Left ventricle myocardium inferior (tissue), 1 donor: ENCODE results near the gene ISG20L2. TPM values are rescaled to one million over a fixed set of nuclear protein-coding genes. Genes with fewer than 3 reads are reported as not detected.

Source experiments
- DNase-seq: peaks from one replicate; pipeline ENCODE4 v3.0.0-alpha.2; 2020
- H3K27ac ChIP-seq: fragments of 200-600 bp; replicated peaks from 2 replicates; pipeline ENCODE4 v1.8.0; 2021
- H3K27me3 ChIP-seq: fragments of 200-600 bp; 2 replicates; pipeline ENCODE4 v1.8.0; 2021; ENCODE audit warnings: low read depth
- H3K36me3 ChIP-seq: fragments of 200-600 bp; 2 replicates; pipeline ENCODE4 v1.8.0; 2021
- H3K4me1 ChIP-seq: fragments of 200-600 bp; 2 replicates; pipeline ENCODE4 v1.8.0; 2021
- H3K4me3 ChIP-seq: fragments of 200-600 bp; 2 replicates; pipeline ENCODE4 v1.8.0; 2021; ENCODE audit warnings: mild to moderate bottlenecking, moderate library complexity
- H3K9me3 ChIP-seq: fragments of 200-600 bp; replicated peaks from 2 replicates; pipeline ENCODE4 v1.8.0; 2021
- intact Hi-C: fragments of 100-400 bp; cut with micrococcal nuclease; formaldehyde crosslinking; loops from one replicate; pipeline ENCODE4 v1.11.0; 2022
- total RNA-seq: library from RNA; stranded (reverse); fragmentation: NEBNext Ultra II Directional; extraction: Animal tissue kit (Norgen Biotek cat#: 25700); gene quantifications from one replicate; pipeline ENCODE4 v1.2.1, GENCODE V29; 2021
- TF ChIP-seq, protein P1 (sequence below): fragments of 200-600 bp; IDR thresholded peaks from 2 replicates; pipeline ENCODE4 v1.8.0; 2021; ENCODE audit warnings: antibody characterized with exemption, mild to moderate bottlenecking, borderline replicate concordance
- donor health status: DM: no; HTN: yes; CAD: no; lungs with severe emphysema.

Gene ISG20L2
- total RNA-seq, 1 donor from 2014 or later, result 11.5 TPM

DNA sequence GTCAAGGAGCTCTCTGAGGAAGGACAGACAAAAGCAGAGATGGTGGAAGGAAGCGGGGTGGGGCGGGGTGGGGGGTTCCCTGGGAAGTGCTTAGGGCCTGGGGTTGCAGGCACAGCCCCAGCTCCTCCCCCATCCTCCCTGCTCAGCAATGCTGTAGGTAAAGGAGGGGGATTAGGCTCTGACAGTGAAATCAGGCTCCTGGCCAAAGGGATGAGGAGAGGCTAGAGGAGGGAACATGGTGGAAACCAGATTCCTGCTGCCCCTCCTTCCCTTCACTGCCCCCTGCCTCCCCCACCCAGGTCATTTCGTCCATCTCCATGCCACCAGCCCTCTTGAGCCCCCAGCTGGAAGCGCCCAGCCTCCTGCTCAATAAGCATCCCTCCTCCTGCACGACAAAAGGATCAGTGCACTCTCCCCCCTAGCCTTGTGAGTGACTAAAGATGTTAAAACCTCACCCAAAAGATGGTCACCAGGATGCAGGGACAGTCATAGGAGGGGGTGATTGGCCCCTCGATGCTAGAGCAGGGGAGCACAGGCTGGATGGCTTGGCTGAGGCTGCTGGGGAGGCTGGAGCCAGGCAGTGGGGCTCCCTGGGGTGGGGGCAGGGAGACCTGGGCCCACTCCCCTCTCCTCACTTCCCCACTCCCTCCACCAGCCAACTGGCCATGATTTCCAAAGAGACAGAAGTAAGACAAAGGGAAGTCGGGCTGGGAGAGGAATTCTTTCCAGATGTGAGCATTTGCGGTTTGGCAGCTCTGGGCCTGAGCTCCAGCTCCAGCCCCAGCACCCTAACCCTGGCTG, 20.9 kb downstream of the ISG20L2 start:
- intact Hi-C loops, result no loop called here
- peaks cover 42% of the 10 kb centered on the region for H3K4me1 ChIP-seq

DNA sequence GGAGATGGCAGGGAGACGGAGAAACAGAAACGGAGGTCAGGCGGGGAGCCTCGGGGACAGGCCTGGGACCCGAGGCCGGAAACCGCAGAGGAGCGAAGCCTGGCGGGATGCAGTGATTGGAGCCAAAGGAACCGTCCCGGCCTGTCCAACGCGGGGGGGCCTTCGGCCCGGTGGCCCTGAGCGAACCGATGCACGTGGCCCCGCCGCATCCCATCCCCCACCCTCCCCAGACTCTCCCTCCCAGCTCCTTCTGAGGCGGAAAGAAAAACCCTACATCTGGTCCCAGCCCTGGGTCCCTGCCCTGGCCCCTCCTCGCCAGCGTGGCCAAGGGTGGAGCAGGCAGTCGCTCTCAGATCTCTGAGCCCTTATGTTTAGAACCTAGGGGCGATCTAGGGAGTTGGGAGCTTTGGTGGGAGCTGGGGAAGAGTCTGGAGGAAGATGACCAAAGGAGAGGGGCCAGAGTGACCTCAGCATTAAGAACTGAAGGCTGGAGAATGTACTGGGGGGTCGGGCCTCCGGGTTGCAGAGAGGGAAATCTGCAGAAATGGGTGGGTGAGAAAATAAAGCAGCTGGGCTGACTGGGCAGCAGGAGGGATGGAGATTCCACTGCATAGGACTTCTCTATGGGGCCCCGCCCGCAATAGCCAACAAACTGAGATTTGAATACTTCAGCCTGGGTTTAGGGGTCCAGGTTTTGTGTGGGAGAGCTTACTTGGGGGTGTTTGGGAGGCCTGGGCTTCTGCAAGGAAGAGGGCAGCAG, 21.7 kb downstream of the ISG20L2 start:
- Histone ChIP-seq H3K9me3 (no peaks in the 10 kb centered on the region), H3K4me3 (peak overlapping the region; percentile 66), H3K27ac (peak overlapping the region; percentile 73), H3K36me3 (no peaks in the 10 kb centered on the region), H3K27me3 (peaks cover 50% of the 10 kb centered on the region), H3K4me1 (peaks cover 42% of the 10 kb centered on the region)
- peak; percentile 74 for DNase-seq
- TF ChIP-seq, protein P1, sequence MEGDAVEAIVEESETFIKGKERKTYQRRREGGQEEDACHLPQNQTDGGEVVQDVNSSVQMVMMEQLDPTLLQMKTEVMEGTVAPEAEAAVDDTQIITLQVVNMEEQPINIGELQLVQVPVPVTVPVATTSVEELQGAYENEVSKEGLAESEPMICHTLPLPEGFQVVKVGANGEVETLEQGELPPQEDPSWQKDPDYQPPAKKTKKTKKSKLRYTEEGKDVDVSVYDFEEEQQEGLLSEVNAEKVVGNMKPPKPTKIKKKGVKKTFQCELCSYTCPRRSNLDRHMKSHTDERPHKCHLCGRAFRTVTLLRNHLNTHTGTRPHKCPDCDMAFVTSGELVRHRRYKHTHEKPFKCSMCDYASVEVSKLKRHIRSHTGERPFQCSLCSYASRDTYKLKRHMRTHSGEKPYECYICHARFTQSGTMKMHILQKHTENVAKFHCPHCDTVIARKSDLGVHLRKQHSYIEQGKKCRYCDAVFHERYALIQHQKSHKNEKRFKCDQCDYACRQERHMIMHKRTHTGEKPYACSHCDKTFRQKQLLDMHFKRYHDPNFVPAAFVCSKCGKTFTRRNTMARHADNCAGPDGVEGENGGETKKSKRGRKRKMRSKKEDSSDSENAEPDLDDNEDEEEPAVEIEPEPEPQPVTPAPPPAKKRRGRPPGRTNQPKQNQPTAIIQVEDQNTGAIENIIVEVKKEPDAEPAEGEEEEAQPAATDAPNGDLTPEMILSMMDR, result no peak
- intact Hi-C loops, result no loop called here

More for the DNA sequence above, 20.9 kb downstream of the ISG20L2 start:
- Histone ChIP-seq H3K9me3 (no peaks in the 10 kb centered on the region), H3K36me3 (no peaks in the 10 kb centered on the region), H3K27ac (peak overlapping the region; percentile 73), H3K4me3 (no peak overlapping the region), H3K27me3 (peaks cover 42% of the 10 kb centered on the region)
- no peak for DNase-seq
- TF ChIP-seq, protein P1, result no peak

DNA sequence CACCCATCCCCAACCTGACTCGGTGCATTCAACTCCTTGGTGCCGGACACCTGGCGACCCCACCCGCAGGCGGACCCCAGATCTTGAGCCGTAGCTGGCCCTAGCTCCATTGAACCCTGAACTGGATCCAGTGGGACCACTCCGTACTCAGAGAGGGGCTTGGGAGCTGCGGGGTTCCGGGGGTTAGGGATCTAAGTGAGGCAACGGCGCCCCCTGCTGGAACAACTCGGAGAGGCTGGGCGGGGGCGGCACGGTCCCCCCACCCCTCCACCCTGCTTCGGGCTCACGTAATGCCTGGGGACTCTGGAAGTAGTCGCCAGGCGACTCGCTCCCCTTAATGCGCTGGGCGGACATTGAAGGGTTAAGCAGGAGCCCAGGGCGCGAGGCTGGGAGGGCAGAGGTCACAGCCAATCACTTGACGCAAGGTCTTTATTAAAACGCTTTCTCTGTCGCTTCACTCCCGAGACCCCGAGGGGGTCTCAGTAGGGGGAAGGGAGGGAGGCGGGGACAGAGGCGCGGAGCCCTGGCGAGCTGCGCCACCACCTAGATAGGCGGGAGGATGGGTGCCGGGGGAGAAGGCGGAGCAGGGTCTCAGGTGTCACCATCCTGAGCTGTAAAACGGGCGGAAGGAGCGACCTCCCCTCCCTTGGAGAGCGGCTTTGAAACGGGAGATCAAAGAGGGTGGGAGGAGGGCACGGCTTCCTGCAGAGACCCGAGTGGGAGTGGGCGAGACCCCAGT, 22.5 kb downstream of the ISG20L2 start:
- peaks cover 42% of the 10 kb centered on the region for H3K4me1 ChIP-seq
- H3K27ac ChIP-seq, result peak overlapping the region; percentile 73
- DNase-seq, result peak; percentile 60
- intact Hi-C loops, result no loop called here
- H3K36me3 ChIP-seq, result no peaks in the 10 kb centered on the region
- H3K4me3 ChIP-seq, result peak overlapping the region; percentile 66
- H3K9me3 ChIP-seq, result no peaks in the 10 kb centered on the region
- TF ChIP-seq, protein P1, result peak; percentile 80
- peaks cover 57% of the 10 kb centered on the region for H3K27me3 ChIP-seq

DNA sequence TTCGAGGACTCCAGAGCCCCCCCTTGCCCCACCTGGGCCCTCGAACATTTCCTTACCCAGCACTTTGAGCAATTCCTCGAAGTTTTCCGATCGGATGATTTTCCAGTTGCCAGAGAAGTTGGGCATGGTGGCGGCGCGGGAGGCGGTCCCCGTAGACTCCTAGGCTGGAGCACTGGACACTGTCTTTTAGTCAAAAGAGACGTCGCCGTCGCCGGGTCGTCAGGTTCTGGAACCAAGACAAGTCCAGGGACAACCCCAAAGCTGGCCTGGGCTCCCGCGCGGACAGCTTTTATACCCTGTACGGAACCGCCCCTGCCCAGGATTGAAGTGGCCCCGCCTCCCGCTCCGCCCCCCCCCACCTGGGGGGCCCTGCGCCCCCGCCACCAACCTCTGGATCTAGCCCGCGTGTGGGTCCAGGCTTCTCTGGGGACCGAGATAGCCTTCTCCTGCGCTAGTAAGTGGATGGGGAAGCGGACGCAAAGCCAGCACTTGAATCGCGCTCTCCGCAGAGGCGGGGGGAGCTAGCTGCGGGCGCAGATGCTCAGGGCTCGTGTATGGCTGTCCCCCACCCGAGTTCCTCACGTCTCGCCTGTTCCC, 23.1 kb downstream of the ISG20L2 start, which contains the start of gene CRABP2:
CRABP2 (minus strand) TSS at position 263 of the 597 bp plus-strand sequence; CDS start at position 126, 137 bp downstream.
- H3K9me3 ChIP-seq, result no peaks in the 10 kb centered on the region
- H3K4me1 ChIP-seq, result peaks cover 42% of the 10 kb centered on the region
- no peaks in the 10 kb centered on the region for H3K36me3 ChIP-seq
- peak within 1 kb of the TSS; percentile 66 for H3K4me3 ChIP-seq
- TF ChIP-seq, protein P1, result no peak
- peaks cover 64% of the 10 kb centered on the region for H3K27me3 ChIP-seq
- peak within 1 kb of the TSS; percentile 73 for H3K27ac ChIP-seq
- no peak for DNase-seq
- intact Hi-C loops, result no loop called here

DNA sequence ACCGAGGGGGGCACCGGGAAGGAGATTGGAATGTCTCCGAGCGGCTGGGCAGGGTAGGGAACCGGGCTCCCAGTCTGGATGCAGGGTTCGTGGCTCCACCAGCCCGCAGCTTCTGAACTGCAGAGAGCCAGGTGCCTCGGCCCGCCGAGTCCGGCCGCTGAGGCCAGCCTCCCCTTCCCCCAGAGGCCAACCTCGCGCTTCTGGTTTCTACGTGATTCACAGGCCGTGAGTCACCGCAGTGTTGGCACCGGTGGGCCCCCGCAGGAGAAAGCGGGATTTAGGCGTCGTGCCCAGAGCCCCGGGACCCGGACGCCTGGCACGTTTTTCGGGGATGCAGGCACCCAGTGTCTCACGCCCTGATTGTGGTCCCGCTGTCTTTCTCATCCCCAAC, 23.6 kb downstream of the ISG20L2 start:
- Histone ChIP-seq H3K27me3 (peaks cover 69% of the 10 kb centered on the region), H3K27ac (no peak overlapping the region), H3K4me3 (peak overlapping the region; percentile 66), H3K36me3 (no peaks in the 10 kb centered on the region), H3K4me1 (peaks cover 37% of the 10 kb centered on the region), H3K9me3 (no peaks in the 10 kb centered on the region)
- peak; percentile 29 for DNase-seq
- intact Hi-C loops, result no loop called here
- TF ChIP-seq, protein P1, result no peak
